ENCODE measurements around the gene PAX7.

DNA sequence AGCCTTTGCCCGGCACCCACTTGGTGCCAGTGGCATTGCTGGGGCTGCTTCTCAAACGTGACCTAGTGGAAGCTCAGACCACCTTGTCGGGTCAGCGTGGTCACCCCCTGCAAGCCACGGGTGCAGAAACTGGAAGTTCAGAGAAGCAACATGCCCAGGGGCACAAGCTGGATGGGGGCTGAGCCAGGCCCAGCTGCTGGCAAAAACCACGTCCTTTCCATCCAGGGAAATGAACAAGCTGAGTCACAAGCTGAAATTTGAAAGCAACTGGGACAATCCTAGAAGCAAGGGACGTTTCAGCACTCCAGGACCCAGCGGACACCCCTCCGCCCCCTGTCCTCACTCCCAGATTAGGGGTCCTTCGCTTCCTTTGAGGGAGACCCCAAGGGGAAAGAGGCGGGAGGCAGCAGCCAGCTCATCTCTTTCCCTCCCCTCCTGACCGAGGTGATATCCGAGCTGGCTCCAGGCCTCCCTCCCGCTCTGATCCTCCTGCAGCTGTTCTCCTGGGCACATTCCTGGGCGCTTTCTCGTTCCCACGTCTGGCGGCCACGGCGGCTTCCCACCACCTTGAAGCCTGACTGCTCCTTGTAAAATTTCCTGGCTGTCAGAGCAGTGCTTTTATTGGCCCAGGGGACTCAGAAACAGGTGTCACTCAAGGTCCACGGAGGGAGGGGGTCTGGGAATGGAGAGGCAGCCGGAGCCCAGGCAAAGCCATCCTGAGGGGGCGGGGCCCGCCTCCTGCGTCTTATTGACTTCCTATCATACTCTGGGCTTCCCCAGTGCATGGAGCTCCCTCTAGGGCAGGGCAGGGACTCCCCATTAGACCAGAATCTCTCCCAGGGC lies 62.8 kb downstream of the PAX7 start:
- TF ChIP-seq TAF1 (IDR thresholded peaks at IDR 0.05; ENCODE audit: low read depth) (no peak), EP300 (IDR thresholded peaks at IDR 0.05; ENCODE audit: borderline replicate concordance) (no peak), CEBPB (IDR thresholded peaks at IDR 0.05) (no peak), CREB1 (IDR thresholded peaks at IDR 0.05; ENCODE audit: low read depth) (no peak), YY1 (IDR thresholded peaks at IDR 0.05; ENCODE audit: low read depth) (no peak), TCF12 (IDR thresholded peaks at IDR 0.05; ENCODE audit: low read depth) (no peak), TEAD4 (IDR thresholded peaks at IDR 0.05) (no peak), ZBTB7A (IDR thresholded peaks at IDR 0.05; ENCODE audit: low read depth) (no peak), USF1 (IDR thresholded peaks at IDR 0.05) (no peak), FOXM1 (IDR thresholded peaks at IDR 0.05; ENCODE audit: borderline replicate concordance, low read depth) (no peak), RAD21 (IDR thresholded peaks at IDR 0.05; ENCODE audit: low read depth) (no peak), NFIC (IDR thresholded peaks at IDR 0.05) (no peak)
- TF ChIP-seq, protein P1, sequence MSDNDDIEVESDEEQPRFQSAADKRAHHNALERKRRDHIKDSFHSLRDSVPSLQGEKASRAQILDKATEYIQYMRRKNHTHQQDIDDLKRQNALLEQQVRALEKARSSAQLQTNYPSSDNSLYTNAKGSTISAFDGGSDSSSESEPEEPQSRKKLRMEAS (IDR thresholded peaks at IDR 0.05) = no peak
- TF ChIP-seq, protein P2, sequence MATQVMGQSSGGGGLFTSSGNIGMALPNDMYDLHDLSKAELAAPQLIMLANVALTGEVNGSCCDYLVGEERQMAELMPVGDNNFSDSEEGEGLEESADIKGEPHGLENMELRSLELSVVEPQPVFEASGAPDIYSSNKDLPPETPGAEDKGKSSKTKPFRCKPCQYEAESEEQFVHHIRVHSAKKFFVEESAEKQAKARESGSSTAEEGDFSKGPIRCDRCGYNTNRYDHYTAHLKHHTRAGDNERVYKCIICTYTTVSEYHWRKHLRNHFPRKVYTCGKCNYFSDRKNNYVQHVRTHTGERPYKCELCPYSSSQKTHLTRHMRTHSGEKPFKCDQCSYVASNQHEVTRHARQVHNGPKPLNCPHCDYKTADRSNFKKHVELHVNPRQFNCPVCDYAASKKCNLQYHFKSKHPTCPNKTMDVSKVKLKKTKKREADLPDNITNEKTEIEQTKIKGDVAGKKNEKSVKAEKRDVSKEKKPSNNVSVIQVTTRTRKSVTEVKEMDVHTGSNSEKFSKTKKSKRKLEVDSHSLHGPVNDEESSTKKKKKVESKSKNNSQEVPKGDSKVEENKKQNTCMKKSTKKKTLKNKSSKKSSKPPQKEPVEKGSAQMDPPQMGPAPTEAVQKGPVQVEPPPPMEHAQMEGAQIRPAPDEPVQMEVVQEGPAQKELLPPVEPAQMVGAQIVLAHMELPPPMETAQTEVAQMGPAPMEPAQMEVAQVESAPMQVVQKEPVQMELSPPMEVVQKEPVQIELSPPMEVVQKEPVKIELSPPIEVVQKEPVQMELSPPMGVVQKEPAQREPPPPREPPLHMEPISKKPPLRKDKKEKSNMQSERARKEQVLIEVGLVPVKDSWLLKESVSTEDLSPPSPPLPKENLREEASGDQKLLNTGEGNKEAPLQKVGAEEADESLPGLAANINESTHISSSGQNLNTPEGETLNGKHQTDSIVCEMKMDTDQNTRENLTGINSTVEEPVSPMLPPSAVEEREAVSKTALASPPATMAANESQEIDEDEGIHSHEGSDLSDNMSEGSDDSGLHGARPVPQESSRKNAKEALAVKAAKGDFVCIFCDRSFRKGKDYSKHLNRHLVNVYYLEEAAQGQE (IDR thresholded peaks at IDR 0.05; ENCODE audit: low read depth) = no peak
